ENCODE results near the gene MAGI3. TPM values are rescaled to one million over a fixed set of nuclear protein-coding genes. Genes with fewer than 3 reads are reported as not detected.

MAGI3 gene
- total and polyA plus RNA-seq, 2 of the 13 experiments (the other 11 are each of a cell fraction or from before 2014, with no cell fraction given): 4.0 to 11.8 TPM

GRCh38 chr1:113507552-113508214, 117.4 kb downstream of the MAGI3 start:
- Histone ChIP-seq H4K20me1 (ENCODE audit: insufficient read depth, low read length) (no peaks in the 10 kb centered on the region), H3K4me2 (ENCODE audit: low read depth, low read length) (peak overlapping the region; percentile 73), H3K4me3 (replicated peaks in 1 of 3; ENCODE audit: insufficient read depth in 1 of 3, low read depth in 2 of 3, low read length in 3 of 3) (peak overlapping the region in 2 of 3 experiments; percentile 42 to 51; a peak in 2 of 6 replicates), H3K9ac (ENCODE audit: insufficient read depth, low read depth, low read length) (peak overlapping the region; percentile 47; the same call in 1 of the 2 replicates), H3K79me2 (ENCODE audit: insufficient read depth, low read length) (peaks cover 17% of the 10 kb centered on the region), H2AFZ (ENCODE audit: low read length) (no peak overlapping the region), H3K27ac (ENCODE audit: extremely low read length, insufficient read depth, low read length) (peak overlapping the region; percentile 81), H3K4me1 (ENCODE audit: insufficient read depth, low read length) (peaks cover 36% of the 10 kb centered on the region), H3K27me3 (ENCODE audit: control insufficient read depth in 1 of 2, insufficient read depth in 2 of 2, low read length in 2 of 2) (no peaks in the 10 kb centered on the region), H3K36me3 (replicated peaks in 1 of 2; ENCODE audit: control insufficient read depth in 1 of 2, insufficient read depth in 2 of 2, low read length in 2 of 2) (no peaks in the 10 kb centered on the region), H3K9me3 (ENCODE audit: low read length) (peaks cover 15% of the 10 kb centered on the region)
- POLR2A ChIA-PET: interaction anchor here (1.0 to 1.6 kb wide), 7 partner anchors 11 to 120 kb away, joined by 3 to 16 read pairs (median 5); partner anchors contain the start of gene MAGI3
- in situ Hi-C loops (cut with HindIII; ENCODE audit: extremely low pct_ligation_motif_present, low pct_unique_long_range_greater_than_20kb): no loop called here
- BruUV-seq (replicated peaks): no TSS peak
- intact Hi-C loops (cut with micrococcal nuclease; ENCODE audit: unreplicated experiment): loop anchor here (10.0 kb wide), 1 partner anchor 53 kb away; no protein-coding TSS in a partner anchor
- ATAC-seq (peak; percentile 53), DNase-seq (ENCODE audit: low spot score) (peak; percentile 35), FAIRE-seq (no peak)
- CTCF ChIA-PET (ENCODE audit: low intra/inter-chr PET ratio, low total read pairs): no interaction called here
- TF ChIP-seq ZNF644 (CRISPR knock-in tag; IDR thresholded peaks at IDR 0.05; ENCODE audit: low read depth) (peak; percentile 45; the same call in 1 of the 2 replicates), ERF (CRISPR knock-in tag; IDR thresholded peaks at IDR 0.05) (no peak), CENPBD1 (CRISPR knock-in tag; IDR thresholded peaks at IDR 0.05; ENCODE audit: borderline replicate concordance, low read depth) (no peak), EHMT2 (IDR thresholded peaks at IDR 0.05; ENCODE audit: borderline replicate concordance, low read depth, low read length) (0 out of 2 replicates have a peak, but pooled peaks have one; percentile 50), ZNF17 (CRISPR knock-in tag; IDR thresholded peaks at IDR 0.05) (no peak), MAFG (CRISPR knock-in tag; IDR thresholded peaks at IDR 0.05) (no peak), THAP11 (CRISPR knock-in tag; IDR thresholded peaks at IDR 0.05) (0 out of 2 replicates have a peak, but pooled peaks have one; percentile 11), MEF2D (CRISPR knock-in tag; IDR thresholded peaks at IDR 0.05) (0 out of 2 replicates have a peak, but pooled peaks have one; percentile 8), ELF4 (CRISPR knock-in tag; IDR thresholded peaks at IDR 0.05; ENCODE audit: borderline replicate concordance) (no peak), ZNF562 (CRISPR knock-in tag; IDR thresholded peaks at IDR 0.05; ENCODE audit: borderline replicate concordance) (no peak), DDIT3 (CRISPR knock-in tag; IDR thresholded peaks at IDR 0.05) (no peak), ZBTB25 (CRISPR knock-in tag; IDR thresholded peaks at IDR 0.05) (no peak), FOXO1 (CRISPR knock-in tag; IDR thresholded peaks at IDR 0.05) (no peak), USF2 (IDR thresholded peaks at IDR 0.05; ENCODE audit: low read depth, low read length) (no peak), USF2 (CRISPR knock-in tag; IDR thresholded peaks at IDR 0.05; ENCODE audit: borderline replicate concordance) (peak; percentile 41; the same call in 1 of the 2 replicates), NONO (IDR thresholded peaks at IDR 0.05) (no peak), NONO (CRISPR knock-in tag; conservative IDR thresholded peaks at IDR 0.05) (0 out of 2 replicates have a peak, but pooled peaks have one; percentile 19), ZNF761 (CRISPR knock-in tag; conservative IDR thresholded peaks at IDR 0.05) (no peak), ZNF75D (CRISPR knock-in tag; IDR thresholded peaks at IDR 0.05; ENCODE audit: borderline replicate concordance) (no peak)
